ENCODE measurements around the gene CYS1. TPM values are rescaled to one million over a fixed set of nuclear protein-coding genes. Genes with fewer than 3 reads are reported as not detected.

Gene CYS1
- polyA plus RNA-seq, 1 donor (not counting 4 experiments of a cell fraction or from before 2014, with no cell fraction given): 0.14 TPM

DNA sequence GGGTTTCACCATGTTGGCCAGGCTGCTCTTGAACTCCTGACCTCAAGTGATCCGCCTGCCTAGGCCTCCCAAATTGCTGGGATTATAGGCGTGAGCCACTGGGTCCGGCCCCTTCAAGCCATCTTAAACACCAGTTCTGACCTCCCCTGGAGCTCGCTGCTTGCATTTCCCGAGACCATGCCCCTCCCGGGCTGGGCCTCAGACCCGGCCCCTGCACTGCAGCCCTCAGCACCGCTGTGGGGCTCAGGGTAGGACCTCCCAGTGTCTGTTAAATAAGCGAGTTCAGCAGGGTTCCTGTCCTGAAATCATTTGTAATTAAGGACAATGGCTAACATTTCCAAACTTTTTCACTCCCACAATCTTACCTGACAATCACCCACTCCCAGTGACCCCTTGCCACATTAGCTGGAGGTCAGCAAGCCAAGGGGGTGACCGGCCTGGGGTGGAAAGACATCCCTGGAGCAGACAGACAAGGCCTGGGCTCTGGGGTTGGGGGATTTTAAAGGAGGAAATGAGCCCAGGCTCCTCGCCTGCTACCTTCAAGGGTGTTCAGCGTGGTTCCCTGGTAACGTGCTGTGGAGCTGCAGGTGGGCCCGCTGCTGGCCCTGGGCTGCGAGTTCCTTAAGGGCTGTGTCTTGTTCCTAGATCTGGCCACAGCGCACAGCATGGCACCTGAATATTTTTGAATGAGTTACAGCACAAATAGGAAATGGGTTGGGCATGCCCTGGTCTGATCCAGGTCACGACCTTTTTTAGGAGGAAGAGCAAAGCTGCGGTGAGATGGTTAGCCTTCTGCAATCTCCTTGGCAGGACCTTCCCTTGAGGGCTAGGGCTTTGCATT, 15.1 kb downstream of the CYS1 start:
- DNase-seq (ENCODE audit: low read depth, low spot score) (no peak), FAIRE-seq (no peak)
- no peaks in the 10 kb centered on the region for H3K9me3 ChIP-seq (ENCODE audit: control insufficient read depth, low read depth, low read length)
- dilution Hi-C loops (cut with MboI; ENCODE audit: extremely low pct_ligation_motif_present, low sequenced_read_pairs): no loop called here
- H3K36me3 ChIP-seq (ENCODE audit: control insufficient read depth in 2 of 2, extremely low read depth in 1 of 2, insufficient read depth in 2 of 2, low read length in 2 of 2): no peaks in the 10 kb centered on the region
- H3K27me3 ChIP-seq (ENCODE audit: control insufficient read depth, extremely low read depth, insufficient read depth, low read length): peaks cover 3% of the 10 kb centered on the region
- no peaks in the 10 kb centered on the region for H3K79me2 ChIP-seq (ENCODE audit: control insufficient read depth, insufficient read depth, low read length)
- H4K20me1 ChIP-seq (ENCODE audit: control insufficient read depth, extremely low read depth, insufficient read depth, low read length): no peaks in the 10 kb centered on the region
- H3K9me1 ChIP-seq (ENCODE audit: control insufficient read depth, extremely low read depth, insufficient read depth, low read length): no peaks in the 10 kb centered on the region
- H2AFZ ChIP-seq (ENCODE audit: control insufficient read depth, low read length): no peak overlapping the region
- TF ChIP-seq, protein P1, sequence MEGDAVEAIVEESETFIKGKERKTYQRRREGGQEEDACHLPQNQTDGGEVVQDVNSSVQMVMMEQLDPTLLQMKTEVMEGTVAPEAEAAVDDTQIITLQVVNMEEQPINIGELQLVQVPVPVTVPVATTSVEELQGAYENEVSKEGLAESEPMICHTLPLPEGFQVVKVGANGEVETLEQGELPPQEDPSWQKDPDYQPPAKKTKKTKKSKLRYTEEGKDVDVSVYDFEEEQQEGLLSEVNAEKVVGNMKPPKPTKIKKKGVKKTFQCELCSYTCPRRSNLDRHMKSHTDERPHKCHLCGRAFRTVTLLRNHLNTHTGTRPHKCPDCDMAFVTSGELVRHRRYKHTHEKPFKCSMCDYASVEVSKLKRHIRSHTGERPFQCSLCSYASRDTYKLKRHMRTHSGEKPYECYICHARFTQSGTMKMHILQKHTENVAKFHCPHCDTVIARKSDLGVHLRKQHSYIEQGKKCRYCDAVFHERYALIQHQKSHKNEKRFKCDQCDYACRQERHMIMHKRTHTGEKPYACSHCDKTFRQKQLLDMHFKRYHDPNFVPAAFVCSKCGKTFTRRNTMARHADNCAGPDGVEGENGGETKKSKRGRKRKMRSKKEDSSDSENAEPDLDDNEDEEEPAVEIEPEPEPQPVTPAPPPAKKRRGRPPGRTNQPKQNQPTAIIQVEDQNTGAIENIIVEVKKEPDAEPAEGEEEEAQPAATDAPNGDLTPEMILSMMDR (optimal IDR thresholded peaks at IDR 0.05 in 1 of 3, IDR thresholded peaks at IDR 0.05 in 1 of 3, conservative IDR thresholded peaks at IDR 0.05 in 1 of 3; ENCODE audit: extremely low read depth in 1 of 3, insufficient read depth in 2 of 3, low read length in 3 of 3): no peak
- TF ChIP-seq EZH2 (IDR thresholded peaks at IDR 0.05; ENCODE audit: low read length): no peak
- no peaks in the 10 kb centered on the region for H3K4me1 ChIP-seq (ENCODE audit: control insufficient read depth, extremely low read depth, insufficient read depth, low read length)
- H3K4me2 ChIP-seq (ENCODE audit: control insufficient read depth, extremely low read depth, insufficient read depth, low read depth, low read length): no peak overlapping the region
- no peak overlapping the region for H3K9ac ChIP-seq (ENCODE audit: control insufficient read depth, extremely low read depth, insufficient read depth, low read length)
- H3K27ac ChIP-seq (ENCODE audit: control insufficient read depth, insufficient read depth, low read length): no peak overlapping the region
- H3K4me3 ChIP-seq (ENCODE audit: control insufficient read depth in 2 of 3, extremely low read depth in 1 of 3, insufficient read depth in 2 of 3, low read depth in 1 of 3, low read length in 3 of 3): no peak overlapping the region

DNA sequence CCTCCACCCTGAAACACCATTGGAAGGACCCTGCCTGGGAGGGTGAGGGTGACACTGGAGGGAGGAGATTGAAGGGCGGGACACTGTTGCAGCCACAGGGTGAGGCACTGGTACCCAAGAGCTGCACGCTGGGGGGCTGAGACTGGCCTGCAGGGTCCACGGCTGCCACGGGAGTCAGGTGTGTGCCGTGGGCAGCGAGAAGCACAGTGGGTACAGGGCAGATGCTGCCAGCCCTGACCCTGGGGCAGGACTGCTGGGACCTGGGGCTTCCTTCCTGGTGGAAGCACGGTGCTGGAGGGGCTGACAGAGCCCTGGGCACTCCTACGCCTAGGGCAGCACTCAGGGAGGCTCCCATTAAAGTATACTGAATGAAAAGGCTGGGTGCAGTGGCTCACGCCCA, 16.6 kb downstream of the CYS1 start:
- Histone ChIP-seq H3K9ac (ENCODE audit: control insufficient read depth, extremely low read depth, insufficient read depth, low read length) (no peak overlapping the region), H3K4me2 (ENCODE audit: control insufficient read depth, extremely low read depth, insufficient read depth, low read depth, low read length) (no peak overlapping the region), H3K79me2 (ENCODE audit: control insufficient read depth, insufficient read depth, low read length) (no peaks in the 10 kb centered on the region), H3K4me1 (ENCODE audit: control insufficient read depth, extremely low read depth, insufficient read depth, low read length) (no peaks in the 10 kb centered on the region), H2AFZ (ENCODE audit: control insufficient read depth, low read length) (no peak overlapping the region), H4K20me1 (ENCODE audit: control insufficient read depth, extremely low read depth, insufficient read depth, low read length) (no peaks in the 10 kb centered on the region), H3K27ac (ENCODE audit: control insufficient read depth, insufficient read depth, low read length) (no peak overlapping the region), H3K27me3 (ENCODE audit: control insufficient read depth, extremely low read depth, insufficient read depth, low read length) (peaks cover 3% of the 10 kb centered on the region), H3K4me3 (ENCODE audit: control insufficient read depth in 2 of 3, extremely low read depth in 1 of 3, insufficient read depth in 2 of 3, low read depth in 1 of 3, low read length in 3 of 3) (no peak overlapping the region), H3K36me3 (ENCODE audit: control insufficient read depth in 2 of 2, extremely low read depth in 1 of 2, insufficient read depth in 2 of 2, low read length in 2 of 2) (no peaks in the 10 kb centered on the region), H3K9me1 (ENCODE audit: control insufficient read depth, extremely low read depth, insufficient read depth, low read length) (no peaks in the 10 kb centered on the region), H3K9me3 (ENCODE audit: control insufficient read depth, low read depth, low read length) (no peaks in the 10 kb centered on the region)
- DNase-seq (ENCODE audit: low read depth, low spot score) (no peak), FAIRE-seq (no peak)
- TF ChIP-seq, protein P1 (optimal IDR thresholded peaks at IDR 0.05 in 1 of 3, IDR thresholded peaks at IDR 0.05 in 1 of 3, conservative IDR thresholded peaks at IDR 0.05 in 1 of 3; ENCODE audit: extremely low read depth in 1 of 3, insufficient read depth in 2 of 3, low read length in 3 of 3): no peak
- dilution Hi-C loops (cut with MboI; ENCODE audit: extremely low pct_ligation_motif_present, low sequenced_read_pairs): no loop called here
